ENCODE results near the gene QSOX2. TPM values are rescaled to one million over a fixed set of nuclear protein-coding genes. Genes with fewer than 3 reads are reported as not detected.

The QSOX2 gene
- total and polyA plus RNA-seq, 10 donors = 12.3 to 20.3 (median 16.9) TPM

GRCh38 chr9:136170006-136170901, 75.4 kb downstream of the QSOX2 start:
- H3K4me3 ChIP-seq = no peak overlapping the region
- no peaks in the 10 kb centered on the region for H3K36me3 ChIP-seq
- peaks cover 0 to 7% (median 0%) of the 10 kb centered on the region in 6 donors for H3K4me1 ChIP-seq
- TF ChIP-seq POLR2AphosphoS5 (IDR thresholded peaks at IDR 0.05) = peak in 1 of 3 donors; percentile 12
- TF ChIP-seq POLR2A (IDR thresholded peaks at IDR 0.05) = no peak
- TF ChIP-seq, protein P1, sequence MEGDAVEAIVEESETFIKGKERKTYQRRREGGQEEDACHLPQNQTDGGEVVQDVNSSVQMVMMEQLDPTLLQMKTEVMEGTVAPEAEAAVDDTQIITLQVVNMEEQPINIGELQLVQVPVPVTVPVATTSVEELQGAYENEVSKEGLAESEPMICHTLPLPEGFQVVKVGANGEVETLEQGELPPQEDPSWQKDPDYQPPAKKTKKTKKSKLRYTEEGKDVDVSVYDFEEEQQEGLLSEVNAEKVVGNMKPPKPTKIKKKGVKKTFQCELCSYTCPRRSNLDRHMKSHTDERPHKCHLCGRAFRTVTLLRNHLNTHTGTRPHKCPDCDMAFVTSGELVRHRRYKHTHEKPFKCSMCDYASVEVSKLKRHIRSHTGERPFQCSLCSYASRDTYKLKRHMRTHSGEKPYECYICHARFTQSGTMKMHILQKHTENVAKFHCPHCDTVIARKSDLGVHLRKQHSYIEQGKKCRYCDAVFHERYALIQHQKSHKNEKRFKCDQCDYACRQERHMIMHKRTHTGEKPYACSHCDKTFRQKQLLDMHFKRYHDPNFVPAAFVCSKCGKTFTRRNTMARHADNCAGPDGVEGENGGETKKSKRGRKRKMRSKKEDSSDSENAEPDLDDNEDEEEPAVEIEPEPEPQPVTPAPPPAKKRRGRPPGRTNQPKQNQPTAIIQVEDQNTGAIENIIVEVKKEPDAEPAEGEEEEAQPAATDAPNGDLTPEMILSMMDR (IDR thresholded peaks at IDR 0.05 in 8 of 11, conservative IDR thresholded peaks at IDR 0.05 in 3 of 11) = peak; percentile 46 to 84 (median 76)
- intact Hi-C loops (cut with DNase I; ENCODE audit: low total_unique reads) = loop anchor here (5.0 kb wide), 1 partner anchor 112 kb away; no protein-coding TSS in a partner anchor
- no peaks in the 10 kb centered on the region for H3K9me3 ChIP-seq
- 43 to 54% (median 51%) methylated on average over 21 to 28 of the region's 28 CpGs for WGBS, 5 donors
- no peak overlapping the region for H3K27ac ChIP-seq
- DNase-seq = peak; percentile 88
- H3K27me3 ChIP-seq (replicated peaks in 1 of 7) = peaks cover 0 to 47% (median 22%) of the 10 kb centered on the region in 7 donors

DNA sequence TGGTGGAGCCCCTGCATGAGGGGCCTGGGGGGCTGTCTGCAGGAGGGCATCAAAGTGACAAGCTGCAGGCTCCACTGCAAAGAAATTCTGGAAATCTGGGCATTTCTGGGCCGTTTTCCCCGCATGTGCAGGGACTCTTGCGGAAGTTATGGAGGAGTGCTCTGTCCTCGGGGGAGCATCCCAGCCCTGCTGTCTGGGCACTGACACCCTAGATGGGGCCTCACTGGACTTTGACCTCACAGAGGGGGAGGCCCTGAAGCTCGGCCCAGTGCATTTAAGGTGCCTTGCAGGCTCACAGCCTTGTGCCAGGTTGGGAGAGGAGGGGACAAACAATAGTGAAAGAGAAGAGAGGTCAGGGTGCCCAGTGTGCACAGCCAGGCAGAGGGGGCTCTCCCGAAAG, 76.1 kb downstream of the QSOX2 start:
- DNase-seq = no peak
- 61 to 77% (median 69%) methylated on average over 5 to 6 of the region's 6 CpGs for WGBS, 5 donors
- H3K4me3 ChIP-seq = no peak overlapping the region
- no peak overlapping the region for H3K27ac ChIP-seq
- intact Hi-C loops (cut with DNase I; ENCODE audit: low total_unique reads) = no loop called here
- H3K9me3 ChIP-seq = no peaks in the 10 kb centered on the region
- TF ChIP-seq, protein P1 (IDR thresholded peaks at IDR 0.05 in 8 of 11, conservative IDR thresholded peaks at IDR 0.05 in 3 of 11) = no peak
- TF ChIP-seq POLR2A (IDR thresholded peaks at IDR 0.05) (no peak), POLR2AphosphoS5 (IDR thresholded peaks at IDR 0.05) (no peak)
- H3K36me3 ChIP-seq = no peaks in the 10 kb centered on the region
- peaks cover 0 to 47% (median 22%) of the 10 kb centered on the region in 7 donors for H3K27me3 ChIP-seq (replicated peaks in 1 of 7)
- peaks cover 0 to 7% (median 0%) of the 10 kb centered on the region in 6 donors for H3K4me1 ChIP-seq

DNA sequence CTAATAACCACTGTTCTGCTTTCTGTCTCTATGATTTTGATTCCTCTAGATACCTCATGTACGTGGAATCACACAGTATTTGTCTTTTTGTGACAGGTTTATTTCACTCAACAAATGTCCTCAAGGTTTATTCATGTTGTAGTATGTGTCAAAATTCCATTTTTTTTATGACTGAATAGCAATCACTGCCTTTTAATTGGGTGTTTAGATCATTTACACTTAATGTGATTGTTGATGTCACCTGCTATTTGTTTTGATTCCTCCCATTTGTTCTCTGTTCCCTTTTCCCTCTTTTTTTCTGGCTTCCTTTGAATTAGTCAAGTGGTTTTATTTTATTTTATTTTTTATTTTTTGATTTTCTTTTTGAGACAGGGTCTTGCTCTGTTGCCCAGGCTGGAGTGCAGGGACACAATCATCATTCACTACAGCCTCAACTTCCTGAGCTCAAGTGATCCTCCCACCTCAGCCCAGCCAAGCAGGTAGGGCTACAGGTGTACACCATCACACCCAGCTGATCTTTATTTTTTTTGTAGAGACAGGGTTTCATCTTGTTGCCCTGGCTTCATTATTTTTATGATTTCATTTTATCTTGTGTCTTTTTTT, 82.3 kb downstream of the QSOX2 start:
- 59 to 84% (median 73%) methylated on average over 1 of the region's 1 CpG for WGBS, 5 donors
- Histone ChIP-seq H3K9me3 (peaks cover 0 to 9% (median 7%) of the 10 kb centered on the region in 8 donors), H3K4me1 (peaks cover 0 to 2% (median 0%) of the 10 kb centered on the region in 6 donors), H3K36me3 (no peaks in the 10 kb centered on the region), H3K27ac (no peak overlapping the region), H3K4me3 (no peak overlapping the region), H3K27me3 (replicated peaks in 1 of 7) (peaks cover 0 to 9% (median 0%) of the 10 kb centered on the region in 7 donors)
- DNase-seq = no peak
- TF ChIP-seq POLR2AphosphoS5 (IDR thresholded peaks at IDR 0.05) (no peak), POLR2A (IDR thresholded peaks at IDR 0.05) (no peak)
- intact Hi-C loops (cut with DNase I; ENCODE audit: low total_unique reads) = no loop called here

- intact Hi-C loops (cut with DNase I; ENCODE audit: low total_unique reads) = no loop called here
Measured at GRCh38 chr9:136160995-136161610, 84.5 kb downstream of the QSOX2 start.

More at GRCh38 chr9:136160995-136161610, 84.5 kb downstream of the QSOX2 start:
- H3K36me3 ChIP-seq = no peaks in the 10 kb centered on the region
- 73 to 88% (median 74%) methylated on average over 7 to 10 of the region's 10 CpGs for WGBS, 5 donors
- no peak overlapping the region for H3K27ac ChIP-seq
- no peak overlapping the region for H3K4me3 ChIP-seq
- peaks cover 0 to 29% (median 0%) of the 10 kb centered on the region in 7 donors for H3K27me3 ChIP-seq (replicated peaks in 1 of 7)
- TF ChIP-seq, protein P1 (IDR thresholded peaks at IDR 0.05 in 8 of 11, conservative IDR thresholded peaks at IDR 0.05 in 3 of 11) = no peak
- TF ChIP-seq POLR2A (IDR thresholded peaks at IDR 0.05) (no peak), POLR2AphosphoS5 (IDR thresholded peaks at IDR 0.05) (no peak)
- no peak for DNase-seq
- peaks cover 0 to 8% (median 0%) of the 10 kb centered on the region in 6 donors for H3K4me1 ChIP-seq
- peaks cover 0 to 9% (median 7%) of the 10 kb centered on the region in 8 donors for H3K9me3 ChIP-seq
